Hepatocyte (in vitro differentiated cells): ENCODE results near the gene CLCC1. TPM values are rescaled to one million over a fixed set of nuclear protein-coding genes. Genes with fewer than 3 reads are reported as not detected.

Experiments used
- DNase-seq: peaks from one replicate; pipeline ENCODE4 v3.0.0-alpha.2; 2016; ENCODE audit warnings: low spot score
- H2AFZ ChIP-seq: fragments of 200-600 bp; sonication (generic); 2 replicates; pipeline ENCODE4 v1.6.0; 2016; ENCODE audit warnings: antibody characterized with exemption, mild to moderate bottlenecking
- H3K27ac ChIP-seq: fragments of 200-600 bp; sonication (generic); 2 replicates; pipeline ENCODE4 v1.5.1; 2016; ENCODE audit warnings: mild to moderate bottlenecking
- H3K27me3 ChIP-seq: fragments of 200-600 bp; sonication (generic); 2 replicates; pipeline ENCODE4 v1.6.1; 2016
- H3K36me3 ChIP-seq: fragments of 200-600 bp; sonication (generic); replicated peaks from 2 replicates; pipeline ENCODE4 v1.5.1; 2016; ENCODE audit warnings: low read depth; ENCODE audit not compliant: insufficient read depth
- H3K4me1 ChIP-seq: fragments of 200-600 bp; sonication (generic); 2 replicates; pipeline ENCODE4 v1.5.1; 2016; ENCODE audit warnings: mild to moderate bottlenecking, moderate library complexity; ENCODE audit not compliant: insufficient read depth
- H3K4me2 ChIP-seq: fragments of 200-600 bp; sonication (generic); 2 replicates; pipeline ENCODE4 v1.6.0; 2016
- H3K4me3 ChIP-seq: fragments of 200-600 bp; sonication (generic); 2 replicates; pipeline ENCODE4 v1.5.1; 2016; ENCODE audit warnings: mild to moderate bottlenecking
- H3K79me2 ChIP-seq: fragments of 200-600 bp; sonication (generic); 2 replicates; pipeline ENCODE4 v1.6.0; 2017; ENCODE audit warnings: mild to moderate bottlenecking
- H3K9me2 ChIP-seq: fragments of 200-600 bp; sonication (generic); replicated peaks from 2 replicates; pipeline ENCODE4 v1.6.0; 2017; ENCODE audit warnings: mild to moderate bottlenecking; ENCODE audit not compliant: insufficient read depth
- H3K9me3 ChIP-seq: fragments of 200-600 bp; sonication (generic); 2 replicates; pipeline ENCODE4 v1.5.1; 2016; ENCODE audit warnings: low read depth, mild to moderate bottlenecking
- H4K20me1 ChIP-seq: fragments of 200-600 bp; sonication (generic); 2 replicates; pipeline ENCODE4 v1.6.0; 2016; ENCODE audit warnings: mild to moderate bottlenecking; ENCODE audit not compliant: insufficient read depth, poor library complexity, severe bottlenecking
- CTCF ChIP-seq: fragments of 200-600 bp; sonication (generic); IDR thresholded peaks from 2 replicates; pipeline ENCODE4 v1.5.1; 2016; ENCODE audit warnings: antibody characterized with exemption, mild to moderate bottlenecking; ENCODE audit not compliant: poor library complexity
- EZH2 ChIP-seq: fragments of 200-600 bp; sonication (generic); IDR thresholded peaks from 2 replicates; pipeline ENCODE4 v1.6.1; 2016; ENCODE audit warnings: antibody characterized with exemption, mild to moderate bottlenecking, borderline replicate concordance
- EZH2phosphoT487 ChIP-seq: fragments of 200-600 bp; sonication (generic); IDR thresholded peaks from one replicate; pipeline ENCODE4 v1.6.1; 2018; ENCODE audit warnings: antibody characterized with exemption, mild to moderate bottlenecking, low read depth, moderate library complexity; ENCODE audit not compliant: unreplicated experiment, severe bottlenecking
- WGBS: methylation state at CpG from one replicate; pipeline ENCODE4 v1.1.6; 2016; ENCODE audit warnings: low lambda C conversion rate; ENCODE audit errors: missing lambda C conversion rate; 5-methylcytosine and 5-hydroxymethylcytosine counted together
- polyA plus RNA-seq: library from polyadenylated mRNA; unstranded; fragments of >200 nt; fragmentation: Nextera tagmentation; extraction: Ambion mirVana; gene quantifications from 2 replicates; pipeline ENCODE4 v1.2.1, GENCODE V29; 2016
- total RNA-seq: library from RNA; depleted of rRNA; stranded (reverse); fragments of >200 nt; gene quantifications from 2 replicates; pipeline ENCODE4 v1.2.3, GENCODE V29; 2014

Gene CLCC1
- total and polyA plus RNA-seq, 2 experiments from 2014 or later, result 26.6 to 31.5 TPM

GRCh38 chr1:108957888-108958287 is 5.4 kb downstream of the CLCC1 start:
- H3K4me1 ChIP-seq, result peaks cover 11% of the 10 kb centered on the region
- no peak overlapping the region for H2AFZ ChIP-seq
- no peak overlapping the region for H3K27ac ChIP-seq
- no peaks in the 10 kb centered on the region for H3K9me2 ChIP-seq
- DNase-seq, result no peak
- H3K4me3 ChIP-seq, result no peak overlapping the region
- no peaks in the 10 kb centered on the region for H4K20me1 ChIP-seq
- no peaks in the 10 kb centered on the region for H3K36me3 ChIP-seq
- H3K79me2 ChIP-seq, result peaks cover 90% of the 10 kb centered on the region
- TF ChIP-seq CTCF, result no peak
- TF ChIP-seq EZH2, result no peak
- TF ChIP-seq EZH2phosphoT487, result no peak
- H3K27me3 ChIP-seq, result no peaks in the 10 kb centered on the region
- no peaks in the 10 kb centered on the region for H3K9me3 ChIP-seq
- no peak overlapping the region for H3K4me2 ChIP-seq
- 87% methylated on average over 5 of the region's 5 CpGs for WGBS

- Histone ChIP-seq H3K4me1 (no peaks in the 10 kb centered on the region), H4K20me1 (no peaks in the 10 kb centered on the region), H3K4me3 (no peak overlapping the region), H3K79me2 (peaks cover 94% of the 10 kb centered on the region), H3K27ac (peak overlapping the region; percentile 16), H3K9me3 (no peaks in the 10 kb centered on the region), H3K9me2 (no peaks in the 10 kb centered on the region), H3K27me3 (no peaks in the 10 kb centered on the region), H2AFZ (no peak overlapping the region), H3K36me3 (no peaks in the 10 kb centered on the region), H3K4me2 (no peak overlapping the region)
- DNase-seq, result no peak
- WGBS, result 89% methylated on average over 3 of the region's 3 CpGs
- TF ChIP-seq EZH2 (no peak), EZH2phosphoT487 (no peak), CTCF (no peak)
These were observed 7.4 kb downstream of the CLCC1 start for GRCh38 chr1:108955881-108956280.

GRCh38 chr1:108955111-108955510 is 8.2 kb downstream of the CLCC1 start:
- Histone ChIP-seq H3K4me3 (no peak overlapping the region), H3K79me2 (peaks cover 94% of the 10 kb centered on the region), H3K9me3 (no peaks in the 10 kb centered on the region), H4K20me1 (peaks cover 4% of the 10 kb centered on the region), H3K4me2 (no peak overlapping the region), H3K4me1 (no peaks in the 10 kb centered on the region), H3K27ac (no peak overlapping the region), H3K36me3 (no peaks in the 10 kb centered on the region), H2AFZ (no peak overlapping the region), H3K27me3 (no peaks in the 10 kb centered on the region), H3K9me2 (no peaks in the 10 kb centered on the region)
- no peak for DNase-seq
- WGBS, result 98% methylated on average over 3 of the region's 3 CpGs
- no peak for TF ChIP-seq CTCF
- no peak for TF ChIP-seq EZH2
- no peak for TF ChIP-seq EZH2phosphoT487

- Histone ChIP-seq H3K9me2 (no peaks in the 10 kb centered on the region), H4K20me1 (peaks cover 12% of the 10 kb centered on the region), H3K79me2 (peaks cover 95% of the 10 kb centered on the region), H3K4me1 (no peaks in the 10 kb centered on the region), H3K27me3 (no peaks in the 10 kb centered on the region), H3K4me3 (no peak overlapping the region), H3K27ac (no peak overlapping the region), H3K4me2 (no peak overlapping the region), H2AFZ (no peak overlapping the region), H3K36me3 (no peaks in the 10 kb centered on the region), H3K9me3 (no peaks in the 10 kb centered on the region)
- 80% methylated on average over 6 of the region's 6 CpGs for WGBS
- no peak for DNase-seq
- no peak for TF ChIP-seq EZH2phosphoT487
- TF ChIP-seq CTCF, result no peak
- TF ChIP-seq EZH2, result no peak
These were observed 9.8 kb downstream of the CLCC1 start for GRCh38 chr1:108953452-108953851.
